ENCODE data around the gene CSTPP1.

Gene CSTPP1

GRCh38 chr11:46966773-46967172 lies 30.2 kb downstream of the CSTPP1 start:
- Mint-ChIP-seq H3K4me3 (no peak overlapping the region), H3K27ac (no peak overlapping the region), H3K9me3 (no peaks in the 10 kb centered on the region), H3K36me3 (peaks cover 8% of the 10 kb centered on the region), H3K27me3 (no peaks in the 10 kb centered on the region), H3K4me1 (peaks cover 5% of the 10 kb centered on the region)

- Mint-ChIP-seq H3K4me3 (no peak overlapping the region), H3K36me3 (peaks cover 6% of the 10 kb centered on the region), H3K9me3 (no peaks in the 10 kb centered on the region), H3K27me3 (no peaks in the 10 kb centered on the region), H3K27ac (no peak overlapping the region), H3K4me1 (peaks cover 4% of the 10 kb centered on the region)
Measured at GRCh38 chr11:46967962-46968361, 31.4 kb downstream of the CSTPP1 start.

- Mint-ChIP-seq H3K36me3 (peaks cover 2% of the 10 kb centered on the region), H3K4me3 (no peak overlapping the region), H3K27ac (no peak overlapping the region), H3K27me3 (no peaks in the 10 kb centered on the region), H3K4me1 (no peaks in the 10 kb centered on the region), H3K9me3 (no peaks in the 10 kb centered on the region)
Measured at GRCh38 chr11:46969379-46969778, 32.8 kb downstream of the CSTPP1 start.

GRCh38 chr11:46970913-46971625 lies 34.5 kb downstream of the CSTPP1 start:
- no peaks in the 10 kb centered on the region for H3K9me3 Mint-ChIP-seq
- no peak overlapping the region for H3K4me3 Mint-ChIP-seq
- peaks cover 2% of the 10 kb centered on the region for H3K36me3 Mint-ChIP-seq
- H3K27ac Mint-ChIP-seq = no peak overlapping the region
- H3K27me3 Mint-ChIP-seq = no peaks in the 10 kb centered on the region
- H3K4me1 Mint-ChIP-seq = peaks cover 3% of the 10 kb centered on the region

GRCh38 chr11:46972343-46972742 lies 35.8 kb downstream of the CSTPP1 start:
- Mint-ChIP-seq H3K27ac (no peak overlapping the region), H3K36me3 (peaks cover 2% of the 10 kb centered on the region), H3K4me3 (no peak overlapping the region), H3K4me1 (peaks cover 3% of the 10 kb centered on the region), H3K27me3 (no peaks in the 10 kb centered on the region), H3K9me3 (no peaks in the 10 kb centered on the region)

- H3K27me3 Mint-ChIP-seq = no peaks in the 10 kb centered on the region
Measured at GRCh38 chr11:46972821-46973220, 36.3 kb downstream of the CSTPP1 start.

GRCh38 chr11:46976182-46976854 lies 39.8 kb downstream of the CSTPP1 start:
- Mint-ChIP-seq H3K4me3 (no peak overlapping the region), H3K4me1 (peaks cover 13% of the 10 kb centered on the region), H3K36me3 (peaks cover 2% of the 10 kb centered on the region), H3K27me3 (no peaks in the 10 kb centered on the region), H3K27ac (no peak overlapping the region), H3K9me3 (no peaks in the 10 kb centered on the region)

More at GRCh38 chr11:46972821-46973220, 36.3 kb downstream of the CSTPP1 start:
- Mint-ChIP-seq H3K27ac (no peak overlapping the region), H3K4me1 (peaks cover 3% of the 10 kb centered on the region), H3K4me3 (no peak overlapping the region), H3K36me3 (peaks cover 2% of the 10 kb centered on the region), H3K9me3 (no peaks in the 10 kb centered on the region)

GRCh38 chr11:46977038-46977813 lies 40.7 kb downstream of the CSTPP1 start:
- Mint-ChIP-seq H3K4me1 (peaks cover 17% of the 10 kb centered on the region), H3K4me3 (no peak overlapping the region), H3K27me3 (no peaks in the 10 kb centered on the region), H3K27ac (no peak overlapping the region), H3K9me3 (no peaks in the 10 kb centered on the region), H3K36me3 (peaks cover 2% of the 10 kb centered on the region)

- H3K27ac Mint-ChIP-seq = no peak overlapping the region
- H3K9me3 Mint-ChIP-seq = no peaks in the 10 kb centered on the region
- no peak overlapping the region for H3K4me3 Mint-ChIP-seq
- H3K36me3 Mint-ChIP-seq = peaks cover 2% of the 10 kb centered on the region
- H3K4me1 Mint-ChIP-seq = peaks cover 17% of the 10 kb centered on the region
- H3K27me3 Mint-ChIP-seq = no peaks in the 10 kb centered on the region
Measured at GRCh38 chr11:46978005-46978491, 41.5 kb downstream of the CSTPP1 start.

- H3K36me3 Mint-ChIP-seq = peaks cover 2% of the 10 kb centered on the region
- H3K27ac Mint-ChIP-seq = no peak overlapping the region
- H3K4me3 Mint-ChIP-seq = no peak overlapping the region
- peaks cover 17% of the 10 kb centered on the region for H3K4me1 Mint-ChIP-seq
- no peaks in the 10 kb centered on the region for H3K27me3 Mint-ChIP-seq
- H3K9me3 Mint-ChIP-seq = no peaks in the 10 kb centered on the region
Measured at GRCh38 chr11:46979358-46979757, 42.8 kb downstream of the CSTPP1 start.

GRCh38 chr11:46981436-46981835 lies 44.9 kb downstream of the CSTPP1 start:
- Mint-ChIP-seq H3K27me3 (no peaks in the 10 kb centered on the region), H3K4me1 (peaks cover 14% of the 10 kb centered on the region), H3K27ac (no peak overlapping the region), H3K9me3 (no peaks in the 10 kb centered on the region), H3K36me3 (no peaks in the 10 kb centered on the region), H3K4me3 (peak overlapping the region; percentile 72)

- no peak overlapping the region for H3K4me3 Mint-ChIP-seq
- H3K4me1 Mint-ChIP-seq = peaks cover 14% of the 10 kb centered on the region
- H3K9me3 Mint-ChIP-seq = no peaks in the 10 kb centered on the region
- H3K27ac Mint-ChIP-seq = no peak overlapping the region
- H3K27me3 Mint-ChIP-seq = no peaks in the 10 kb centered on the region
- peaks cover 5% of the 10 kb centered on the region for H3K36me3 Mint-ChIP-seq
Measured at GRCh38 chr11:46982797-46983452, 46.4 kb downstream of the CSTPP1 start.

- Mint-ChIP-seq H3K27ac (no peak overlapping the region), H3K36me3 (peaks cover 9% of the 10 kb centered on the region), H3K9me3 (no peaks in the 10 kb centered on the region), H3K4me3 (no peak overlapping the region), H3K27me3 (no peaks in the 10 kb centered on the region), H3K4me1 (peaks cover 14% of the 10 kb centered on the region)
Measured at GRCh38 chr11:46983598-46983997, 47.0 kb downstream of the CSTPP1 start.

- Mint-ChIP-seq H3K4me1 (peaks cover 14% of the 10 kb centered on the region), H3K27me3 (no peaks in the 10 kb centered on the region), H3K9me3 (peaks cover under 1% of the 10 kb centered on the region), H3K27ac (no peak overlapping the region), H3K36me3 (peaks cover 9% of the 10 kb centered on the region), H3K4me3 (no peak overlapping the region)
Measured at GRCh38 chr11:46984548-46984947, 48.0 kb downstream of the CSTPP1 start.

- Mint-ChIP-seq H3K9me3 (peaks cover 4% of the 10 kb centered on the region), H3K4me3 (no peak overlapping the region), H3K27me3 (no peaks in the 10 kb centered on the region), H3K27ac (no peak overlapping the region), H3K4me1 (peaks cover 14% of the 10 kb centered on the region), H3K36me3 (peaks cover 13% of the 10 kb centered on the region)
Measured at GRCh38 chr11:46984987-46985386, 48.4 kb downstream of the CSTPP1 start.
